Chondrocyte (in vitro differentiated cells): Measurements from ENCODE around the gene LAPTM5. TPM values are rescaled to one million over a fixed set of nuclear protein-coding genes. Genes with fewer than 3 reads are reported as not detected.

Experiments
- DNase-seq: peaks from one replicate; pipeline ENCODE4 v3.0.0; 2021; ENCODE audit warnings: mixed read lengths, low spot score
- H3K27ac Mint-ChIP-seq: one replicate; pipeline ENCODE4 v1.8.0; 2021; ENCODE audit warnings: mild to moderate bottlenecking, moderate library complexity, mixed read lengths; ENCODE audit not compliant: unreplicated experiment
- H3K27me3 Mint-ChIP-seq: 2 replicates; pipeline ENCODE4 v1.8.0; 2021; ENCODE audit warnings: low read depth, mixed read lengths
- H3K36me3 Mint-ChIP-seq: 2 replicates; pipeline ENCODE4 v1.8.0; 2021; ENCODE audit warnings: low read depth, mixed read lengths
- H3K4me1 Mint-ChIP-seq: 2 replicates; pipeline ENCODE4 v1.8.0; 2021; ENCODE audit warnings: low read depth, mild to moderate bottlenecking, mixed read lengths
- H3K4me3 Mint-ChIP-seq: one replicate; pipeline ENCODE4 v1.8.0; 2021; ENCODE audit warnings: mild to moderate bottlenecking, moderate library complexity, mixed read lengths; ENCODE audit not compliant: unreplicated experiment
- H3K9me3 Mint-ChIP-seq: 2 replicates; pipeline ENCODE4 v1.8.0; 2021; ENCODE audit warnings: low read depth, mixed read lengths
- CTCF ChIP-seq: fragments of 200-600 bp; sonication (generic); IDR thresholded peaks from 2 replicates; pipeline ENCODE4 v1.5.0; 2021; ENCODE audit warnings: antibody characterized with exemption, mild to moderate bottlenecking, moderate library complexity
- total RNA-seq: library from RNA; stranded (reverse); gene quantifications from 3 replicates; pipeline ENCODE4 v1.2.1, GENCODE V29; 2021

Gene LAPTM5
- total RNA-seq, 1 donor from 2014 or later: not detected

- peaks cover 15% of the 10 kb centered on the region for H3K27me3 Mint-ChIP-seq
- H3K4me1 Mint-ChIP-seq: peaks cover 3% of the 10 kb centered on the region
- TF ChIP-seq CTCF: no peak
- H3K4me3 Mint-ChIP-seq: no peak overlapping the region
- no peak overlapping the region for H3K27ac Mint-ChIP-seq
- H3K36me3 Mint-ChIP-seq: no peaks in the 10 kb centered on the region
- no peak for DNase-seq
- no peaks in the 10 kb centered on the region for H3K9me3 Mint-ChIP-seq
These were observed 11.8 kb downstream of the LAPTM5 start for GRCh38 chr1:30745834-30746208.

GRCh38 chr1:30745156-30745833 lies 12.3 kb downstream of the LAPTM5 start:
- peaks cover 16% of the 10 kb centered on the region for H3K27me3 Mint-ChIP-seq
- H3K36me3 Mint-ChIP-seq: no peaks in the 10 kb centered on the region
- peaks cover 3% of the 10 kb centered on the region for H3K4me1 Mint-ChIP-seq
- H3K9me3 Mint-ChIP-seq: no peaks in the 10 kb centered on the region
- DNase-seq: no peak
- H3K4me3 Mint-ChIP-seq: no peak overlapping the region
- TF ChIP-seq CTCF: no peak
- H3K27ac Mint-ChIP-seq: no peak overlapping the region

GRCh38 chr1:30744060-30744756 lies 13.4 kb downstream of the LAPTM5 start:
- H3K9me3 Mint-ChIP-seq: no peaks in the 10 kb centered on the region
- no peak for DNase-seq
- no peaks in the 10 kb centered on the region for H3K36me3 Mint-ChIP-seq
- peaks cover 3% of the 10 kb centered on the region for H3K4me1 Mint-ChIP-seq
- H3K27ac Mint-ChIP-seq: no peak overlapping the region
- TF ChIP-seq CTCF: no peak
- peaks cover 16% of the 10 kb centered on the region for H3K27me3 Mint-ChIP-seq
- H3K4me3 Mint-ChIP-seq: no peak overlapping the region

GRCh38 chr1:30743584-30744059 lies 14.0 kb downstream of the LAPTM5 start:
- no peak for TF ChIP-seq CTCF

GRCh38 chr1:30742963-30743559 lies 14.5 kb downstream of the LAPTM5 start:
- DNase-seq: no peak
- Mint-ChIP-seq H3K4me3 (no peak overlapping the region), H3K27me3 (peaks cover 17% of the 10 kb centered on the region), H3K36me3 (no peaks in the 10 kb centered on the region), H3K27ac (no peak overlapping the region), H3K4me1 (no peaks in the 10 kb centered on the region), H3K9me3 (peaks cover 3% of the 10 kb centered on the region)
- no peak for TF ChIP-seq CTCF

More at GRCh38 chr1:30743584-30744059, 14.0 kb downstream of the LAPTM5 start:
- Mint-ChIP-seq H3K36me3 (no peaks in the 10 kb centered on the region), H3K4me3 (no peak overlapping the region), H3K27ac (no peak overlapping the region), H3K9me3 (no peaks in the 10 kb centered on the region), H3K27me3 (peaks cover 16% of the 10 kb centered on the region), H3K4me1 (peaks cover under 1% of the 10 kb centered on the region)
- DNase-seq: no peak
